RKO (cell line): Measurements from ENCODE around the gene SPINK5.

Experiments
- DNase-seq: peaks from one replicate; pipeline ENCODE4 v3.0.0-alpha.2; 2016; ENCODE audit warnings: low spot score

The SPINK5 gene

DNA sequence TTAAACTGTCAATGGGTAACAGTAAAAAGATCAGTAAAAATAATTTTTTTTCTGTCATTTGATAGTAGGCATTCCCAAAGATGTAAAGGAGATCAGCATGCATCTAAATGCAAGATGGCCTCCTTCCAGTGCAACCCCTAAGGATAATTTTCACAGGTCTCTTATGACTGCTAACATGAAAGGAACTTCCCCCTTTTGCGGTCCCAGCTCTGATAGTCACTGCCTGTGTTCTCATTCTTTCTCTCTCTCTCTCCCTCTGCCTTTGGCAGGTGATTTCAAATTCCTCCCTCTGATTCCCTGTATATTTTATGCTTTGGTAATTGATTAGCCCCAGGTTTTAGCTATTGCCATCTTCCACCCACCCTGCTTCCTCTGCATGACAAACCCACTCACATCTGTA, 113.4 kb downstream of the SPINK5 start:
- no peak for DNase-seq

DNA sequence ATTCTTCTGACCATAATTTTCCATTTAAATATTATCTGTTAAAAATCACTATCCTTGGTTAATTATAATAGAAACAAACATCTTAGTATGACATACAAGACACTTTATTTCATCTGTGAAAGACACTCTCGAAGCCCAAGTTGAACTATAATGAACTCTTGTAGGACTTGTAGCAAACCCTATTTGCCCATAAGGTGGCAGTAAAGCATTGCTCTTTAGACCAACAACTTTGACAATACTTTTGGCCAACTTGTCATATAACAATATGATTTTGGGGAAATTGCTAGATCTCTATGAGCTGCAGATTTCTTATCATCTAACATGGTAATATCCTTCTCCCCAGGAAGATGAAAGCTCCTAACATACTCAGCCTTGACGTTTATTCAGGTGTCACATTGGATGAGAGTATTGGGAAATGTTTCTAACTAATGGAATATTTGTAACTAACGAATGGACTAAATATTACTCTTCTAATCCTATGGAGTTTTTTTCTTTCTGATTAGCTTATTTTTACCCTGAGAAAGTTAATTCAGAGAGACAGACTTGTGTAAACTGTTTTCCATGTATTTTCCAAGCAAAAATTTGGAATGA, 115.5 kb downstream of the SPINK5 start:
- DNase-seq, result peak; percentile 80

DNA sequence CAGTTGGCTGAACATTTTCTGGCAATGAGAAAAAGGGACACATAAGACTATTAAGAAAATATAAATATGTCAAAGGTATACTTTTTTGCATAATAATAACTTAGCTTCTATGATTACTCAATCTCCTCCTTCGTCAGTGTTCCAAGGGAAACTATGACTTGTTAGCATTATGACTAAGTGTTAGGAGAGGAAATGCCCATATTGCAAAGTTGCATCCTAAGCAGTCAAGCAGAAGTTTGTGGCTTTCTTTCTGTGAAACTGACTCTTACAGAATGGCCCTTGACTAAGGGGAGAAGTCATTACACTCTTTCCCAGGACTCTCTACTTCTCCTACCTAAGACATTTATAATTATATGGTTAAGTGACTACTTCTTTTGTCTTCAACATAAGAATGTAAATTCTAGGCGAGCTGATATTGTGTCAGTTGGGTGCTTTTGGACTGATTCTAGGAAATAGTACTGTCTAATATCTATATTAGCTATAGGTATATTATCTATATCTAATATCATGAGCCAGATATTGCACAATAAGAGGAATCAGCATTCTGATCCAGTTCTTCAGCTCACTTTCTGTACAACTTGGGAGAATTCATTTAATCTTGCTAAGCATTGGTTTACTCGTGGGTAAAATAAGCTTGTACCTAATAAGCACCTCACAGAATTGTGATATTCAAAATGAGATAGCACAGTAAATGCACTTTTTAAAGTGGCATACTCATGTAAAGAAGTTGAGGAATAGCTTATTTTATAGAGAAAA, 122.6 kb downstream of the SPINK5 start:
- DNase-seq, result peak; percentile 82
